Adrenal gland (tissue), 5 donors: ENCODE data around the gene PCDHGA9.

ENCODE experiments used
- POLR2A ChIP-seq, 2 donors: fragments of 450-650 bp; IDR thresholded peaks; one replicate each; pipeline ENCODE4 v1.6.1; 2017; ENCODE audit warnings: antibody characterized with exemption in 2 of 2, mild to moderate bottlenecking in 2 of 2, moderate library complexity in 1 of 2
- TF ChIP-seq, protein P1 (sequence below), 6 experiments: fragments of 450-650 bp in 4 of 6; fragments of 200-600 bp in 2 of 6; sonication (generic) in 1 of 6; IDR thresholded peaks; 1 replicate in 5 of 6; 2 replicates in 1 of 6; pipeline versions ENCODE4 v1.5.1 to v1.8.0; 2016 to 2021; ENCODE audit warnings: antibody characterized with exemption in 6 of 6, mild to moderate bottlenecking in 2 of 6, moderate library complexity in 1 of 6
- donor health status: DM: no; HTN: no; CAD: no.

DNA sequence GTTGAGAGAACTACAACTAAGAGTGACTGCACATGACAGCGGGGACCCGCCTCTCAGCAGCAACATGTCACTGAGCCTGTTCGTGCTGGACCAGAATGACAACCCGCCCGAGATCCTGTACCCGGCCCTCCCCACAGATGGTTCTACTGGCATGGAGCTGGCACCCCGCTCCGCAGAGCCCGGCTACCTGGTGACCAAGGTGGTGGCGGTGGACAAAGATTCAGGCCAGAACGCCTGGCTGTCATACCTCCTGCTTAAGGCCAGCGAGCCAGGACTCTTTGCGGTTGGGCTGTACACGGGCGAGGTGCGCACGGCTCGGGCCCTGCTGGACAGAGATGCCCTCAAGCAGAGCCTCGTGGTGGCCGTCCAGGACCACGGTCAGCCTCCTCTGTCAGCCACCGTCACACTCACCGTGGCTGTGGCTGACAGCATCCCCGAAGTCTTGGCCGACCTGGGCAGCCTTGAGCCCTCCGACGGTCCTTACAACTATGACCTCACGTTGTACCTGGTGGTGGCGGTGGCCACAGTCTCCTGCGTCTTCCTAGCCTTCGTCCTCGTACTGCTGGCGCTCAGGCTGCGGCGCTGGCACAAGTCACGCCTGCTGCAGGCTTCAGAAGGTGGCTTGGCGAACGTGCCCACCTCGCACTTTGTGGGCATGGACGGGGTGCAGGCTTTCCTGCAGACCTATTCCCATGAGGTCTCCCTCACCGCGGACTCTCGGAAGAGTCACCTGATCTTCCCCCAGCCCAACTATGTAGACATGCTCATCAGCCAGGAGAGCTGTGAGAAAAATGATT is 17.9 kb upstream of the PCDHGA9 start:
- TF ChIP-seq, protein P1, sequence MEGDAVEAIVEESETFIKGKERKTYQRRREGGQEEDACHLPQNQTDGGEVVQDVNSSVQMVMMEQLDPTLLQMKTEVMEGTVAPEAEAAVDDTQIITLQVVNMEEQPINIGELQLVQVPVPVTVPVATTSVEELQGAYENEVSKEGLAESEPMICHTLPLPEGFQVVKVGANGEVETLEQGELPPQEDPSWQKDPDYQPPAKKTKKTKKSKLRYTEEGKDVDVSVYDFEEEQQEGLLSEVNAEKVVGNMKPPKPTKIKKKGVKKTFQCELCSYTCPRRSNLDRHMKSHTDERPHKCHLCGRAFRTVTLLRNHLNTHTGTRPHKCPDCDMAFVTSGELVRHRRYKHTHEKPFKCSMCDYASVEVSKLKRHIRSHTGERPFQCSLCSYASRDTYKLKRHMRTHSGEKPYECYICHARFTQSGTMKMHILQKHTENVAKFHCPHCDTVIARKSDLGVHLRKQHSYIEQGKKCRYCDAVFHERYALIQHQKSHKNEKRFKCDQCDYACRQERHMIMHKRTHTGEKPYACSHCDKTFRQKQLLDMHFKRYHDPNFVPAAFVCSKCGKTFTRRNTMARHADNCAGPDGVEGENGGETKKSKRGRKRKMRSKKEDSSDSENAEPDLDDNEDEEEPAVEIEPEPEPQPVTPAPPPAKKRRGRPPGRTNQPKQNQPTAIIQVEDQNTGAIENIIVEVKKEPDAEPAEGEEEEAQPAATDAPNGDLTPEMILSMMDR (IDR thresholded peaks at IDR 0.05): no peak
- TF ChIP-seq POLR2A (IDR thresholded peaks at IDR 0.05): no peak
